K562 (cell line): ENCODE results near the gene MAP3K7CL. TPM values are rescaled to one million over a fixed set of nuclear protein-coding genes. Genes with fewer than 3 reads are reported as not detected.

Experiments
- MYNN ChIP-seq, 2 experiments: sonication (generic); formaldehyde crosslinking in 1 of 2; IDR thresholded peaks; 2 replicates each; pipeline versions ENCODE4 v1.5.0 to v1.6.1; 2016 to 2020; ENCODE audit warnings: antibody characterized with exemption in 1 of 2, missing genetic modification reagents in 1 of 2
- RERE ChIP-seq: sonication (generic); formaldehyde crosslinking; IDR thresholded peaks from 2 replicates; pipeline ENCODE4 v1.8.0; 2023; ENCODE audit warnings: missing genetic modification reagents, mild to moderate bottlenecking, borderline replicate concordance
- TAL1 ChIP-seq: fragments of 450-650 bp; IDR thresholded peaks from 2 replicates; pipeline ENCODE4 v1.6.1; 2016; ENCODE audit warnings: mild to moderate bottlenecking
- ZNF740 ChIP-seq, 3 experiments: fragments of 200-800 bp in 1 of 3; sonication (Bioruptor generic) in 1 of 3; sonication (generic) in 1 of 3; formaldehyde crosslinking in 1 of 3; IDR thresholded peaks; 2 replicates each; pipeline versions ENCODE4 v1.6.1 to v1.8.0; 2016 to 2022; ENCODE audit warnings: mild to moderate bottlenecking in 2 of 3, missing compliant biosample characterization in 2 of 3, missing genetic modification characterization in 2 of 3, missing genetic modification reagents in 1 of 3
- polyA plus RNA-seq, 8 experiments: library from polyadenylated mRNA; depleted of rRNA in 4 of 8; stranded (reverse) in 5 of 8; unstranded in 3 of 8; fragments of >200 nt; fragmentation: Nextera tagmentation in 2 of 8; fragmentation: Illumina TruSeq in 1 of 8; extraction: Ambion mirVana in 2 of 8; extraction: Trizol in 1 of 8; gene quantifications; 2 replicates each; pipeline versions ENCODE4 v1.2.1 to v1.2.3, GENCODE V29; 2011 to 2014; ENCODE audit warnings: inconsistent platforms in 1 of 8, missing spikeins in 1 of 8
- small RNA-seq: library from RNA; depleted of rRNA; stranded (forward); fragments of <200 nt; gene quantifications from one replicate; pipeline ENCODE3, GENCODE V24; 2014
- total RNA-seq, 7 experiments: library from RNA; depleted of rRNA in 6 of 7; stranded (reverse); fragments of >200 nt in 6 of 7; fragmentation: Illumina TruSeq in 2 of 7; extraction: Trizol in 2 of 7; gene quantifications; 2 replicates each; pipeline versions ENCODE4 v1.2.1 to v1.2.3, GENCODE V29; 2011 to 2021; ENCODE audit warnings: low replicate concordance in 1 of 7
- TF ChIP-seq, protein P1 (sequence below), 2 experiments: fragments of 150-350 bp in 1 of 2; IDR thresholded peaks; 2 replicates each; pipeline ENCODE4 v1.6.1; 2012 to 2016; ENCODE audit warnings: low read depth in 2 of 2, low read length in 2 of 2, mild to moderate bottlenecking in 1 of 2, moderate library complexity in 1 of 2

Gene MAP3K7CL
- total and polyA plus RNA-seq, 9 of the 15 experiments (the other 6 are each of a cell fraction or from before 2014, with no cell fraction given): 0.13 to 0.15 (median 0.14) TPM; not detected in 6

- TF ChIP-seq MYNN (IDR thresholded peaks at IDR 0.05) (no peak), MYNN (CRISPR knock-in tag; IDR thresholded peaks at IDR 0.05) (no peak), ZNF740 (CRISPR knock-in tag; IDR thresholded peaks at IDR 0.05) (no peak), ZNF740 (tag; IDR thresholded peaks at IDR 0.05) (no peak), TAL1 (no peak), RERE (no peak)
- TF ChIP-seq, protein P1, sequence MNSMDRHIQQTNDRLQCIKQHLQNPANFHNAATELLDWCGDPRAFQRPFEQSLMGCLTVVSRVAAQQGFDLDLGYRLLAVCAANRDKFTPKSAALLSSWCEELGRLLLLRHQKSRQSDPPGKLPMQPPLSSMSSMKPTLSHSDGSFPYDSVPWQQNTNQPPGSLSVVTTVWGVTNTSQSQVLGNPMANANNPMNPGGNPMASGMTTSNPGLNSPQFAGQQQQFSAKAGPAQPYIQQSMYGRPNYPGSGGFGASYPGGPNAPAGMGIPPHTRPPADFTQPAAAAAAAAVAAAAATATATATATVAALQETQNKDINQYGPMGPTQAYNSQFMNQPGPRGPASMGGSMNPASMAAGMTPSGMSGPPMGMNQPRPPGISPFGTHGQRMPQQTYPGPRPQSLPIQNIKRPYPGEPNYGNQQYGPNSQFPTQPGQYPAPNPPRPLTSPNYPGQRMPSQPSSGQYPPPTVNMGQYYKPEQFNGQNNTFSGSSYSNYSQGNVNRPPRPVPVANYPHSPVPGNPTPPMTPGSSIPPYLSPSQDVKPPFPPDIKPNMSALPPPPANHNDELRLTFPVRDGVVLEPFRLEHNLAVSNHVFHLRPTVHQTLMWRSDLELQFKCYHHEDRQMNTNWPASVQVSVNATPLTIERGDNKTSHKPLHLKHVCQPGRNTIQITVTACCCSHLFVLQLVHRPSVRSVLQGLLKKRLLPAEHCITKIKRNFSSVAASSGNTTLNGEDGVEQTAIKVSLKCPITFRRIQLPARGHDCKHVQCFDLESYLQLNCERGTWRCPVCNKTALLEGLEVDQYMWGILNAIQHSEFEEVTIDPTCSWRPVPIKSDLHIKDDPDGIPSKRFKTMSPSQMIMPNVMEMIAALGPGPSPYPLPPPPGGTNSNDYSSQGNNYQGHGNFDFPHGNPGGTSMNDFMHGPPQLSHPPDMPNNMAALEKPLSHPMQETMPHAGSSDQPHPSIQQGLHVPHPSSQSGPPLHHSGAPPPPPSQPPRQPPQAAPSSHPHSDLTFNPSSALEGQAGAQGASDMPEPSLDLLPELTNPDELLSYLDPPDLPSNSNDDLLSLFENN (IDR thresholded peaks at IDR 0.05; ENCODE audit: low read depth in 2 of 2, low read length in 2 of 2): no peak
Observed at GRCh38 chr21:29224006-29224405, 93.6 kb downstream of the MAP3K7CL start (continued).

Small RNA genes lying within 50 kb of the gene (small RNA-seq; reads per million reads assigned to genes)
- not detected for gene RF00012
- not detected for gene RF00019

Other genes with a start within 250 kb of the MAP3K7CL start
- gene LTN1, start 137.8 kb upstream of the MAP3K7CL start, total RNA-seq (2014; rRNA removed): 19.1 and 19.8 TPM in 2 replicates
- gene LTN1, start 137.8 kb upstream of the MAP3K7CL start, total RNA-seq (2014; rRNA removed; fragmentation: Illumina TruSeq; extraction: Trizol): 49.6 and 60.7 TPM in 2 replicates
- gene LTN1, start 137.8 kb upstream of the MAP3K7CL start, total RNA-seq (2015; rRNA removed; fragmentation: Illumina TruSeq; extraction: Trizol): 39.0 and 40.7 TPM in 2 replicates
- 32.8 and 37.1 TPM in 2 replicates for gene LTN1, start 137.8 kb upstream of the MAP3K7CL start, total RNA-seq (2021)
- 21.8 and 28.7 TPM in 2 replicates for gene LTN1, start 137.8 kb upstream of the MAP3K7CL start, polyA plus RNA-seq (2011; rRNA removed)
- gene LTN1, start 137.8 kb upstream of the MAP3K7CL start, polyA plus RNA-seq (2014; fragmentation: Illumina TruSeq; extraction: Trizol): 23.0 and 29.1 TPM in 2 replicates
- gene LTN1, start 137.8 kb upstream of the MAP3K7CL start, polyA plus RNA-seq (2014; fragmentation: Nextera tagmentation; extraction: Ambion mirVana): 10 to 100 TPM; 16.6 to 21.8 TPM
- 14.6 and 15.7 TPM in 2 replicates for gene LTN1, start 137.8 kb upstream of the MAP3K7CL start, polyA plus RNA-seq (2014; rRNA removed)
- gene RWDD2B, start 111.3 kb upstream of the MAP3K7CL start, total RNA-seq (2014; rRNA removed): 4.6 and 6.4 TPM in 2 replicates
- gene RWDD2B, start 111.3 kb upstream of the MAP3K7CL start, total RNA-seq (2014; rRNA removed; fragmentation: Illumina TruSeq; extraction: Trizol): 11.5 and 13.8 TPM in 2 replicates
- gene RWDD2B, start 111.3 kb upstream of the MAP3K7CL start, total RNA-seq (2015; rRNA removed; fragmentation: Illumina TruSeq; extraction: Trizol): 8.4 and 8.6 TPM in 2 replicates
- 9.8 and 10.3 TPM in 2 replicates for gene RWDD2B, start 111.3 kb upstream of the MAP3K7CL start, total RNA-seq (2021)
- 14.4 and 23.7 TPM in 2 replicates for gene RWDD2B, start 111.3 kb upstream of the MAP3K7CL start, polyA plus RNA-seq (2011; rRNA removed)
- 12.5 and 13.8 TPM in 2 replicates for gene RWDD2B, start 111.3 kb upstream of the MAP3K7CL start, polyA plus RNA-seq (2014; fragmentation: Illumina TruSeq; extraction: Trizol)
- gene RWDD2B, start 111.3 kb upstream of the MAP3K7CL start, polyA plus RNA-seq (2014; fragmentation: Nextera tagmentation; extraction: Ambion mirVana): 10 to 100 TPM; 27.9 to 31.8 TPM
- 12.3 and 14.7 TPM in 2 replicates for gene RWDD2B, start 111.3 kb upstream of the MAP3K7CL start, polyA plus RNA-seq (2014; rRNA removed)
- 38.4 and 39.1 TPM in 2 replicates for gene USP16, start 106.0 kb upstream of the MAP3K7CL start, total RNA-seq (2014; rRNA removed)
- 90.9 and 106 TPM in 2 replicates for gene USP16, start 106.0 kb upstream of the MAP3K7CL start, total RNA-seq (2014; rRNA removed; fragmentation: Illumina TruSeq; extraction: Trizol)
- gene USP16, start 106.0 kb upstream of the MAP3K7CL start, total RNA-seq (2015; rRNA removed; fragmentation: Illumina TruSeq; extraction: Trizol): 77.4 and 85.7 TPM in 2 replicates
- 49.9 and 50.4 TPM in 2 replicates for gene USP16, start 106.0 kb upstream of the MAP3K7CL start, total RNA-seq (2021)
- gene USP16, start 106.0 kb upstream of the MAP3K7CL start, polyA plus RNA-seq (2011; rRNA removed): 37.6 and 45.5 TPM in 2 replicates
- gene USP16, start 106.0 kb upstream of the MAP3K7CL start, polyA plus RNA-seq (2014; fragmentation: Illumina TruSeq; extraction: Trizol): 60.7 and 65.1 TPM in 2 replicates
- gene USP16, start 106.0 kb upstream of the MAP3K7CL start, polyA plus RNA-seq (2014; fragmentation: Nextera tagmentation; extraction: Ambion mirVana): 10 to 100 TPM; 62.8 to 67.4 TPM
- 39.8 and 45.4 TPM in 2 replicates for gene USP16, start 106.0 kb upstream of the MAP3K7CL start, polyA plus RNA-seq (2014; rRNA removed)
- gene CCT8, start 57.0 kb upstream of the MAP3K7CL start, total RNA-seq (2014; rRNA removed): 431 and 451 TPM in 2 replicates
- 677 and 776 TPM in 2 replicates for gene CCT8, start 57.0 kb upstream of the MAP3K7CL start, total RNA-seq (2014; rRNA removed; fragmentation: Illumina TruSeq; extraction: Trizol)
- gene CCT8, start 57.0 kb upstream of the MAP3K7CL start, total RNA-seq (2015; rRNA removed; fragmentation: Illumina TruSeq; extraction: Trizol): 512 and 540 TPM in 2 replicates
- 573 and 579 TPM in 2 replicates for gene CCT8, start 57.0 kb upstream of the MAP3K7CL start, total RNA-seq (2021)
- 523 and 739 TPM in 2 replicates for gene CCT8, start 57.0 kb upstream of the MAP3K7CL start, polyA plus RNA-seq (2011; rRNA removed)
- 701 and 741 TPM in 2 replicates for gene CCT8, start 57.0 kb upstream of the MAP3K7CL start, polyA plus RNA-seq (2014; fragmentation: Illumina TruSeq; extraction: Trizol)
- 1,000 to 10,000 TPM in 1 of 2 experiments, 100 to 1,000 TPM in 1; 705 to 1,153 TPM for gene CCT8, start 57.0 kb upstream of the MAP3K7CL start, polyA plus RNA-seq (2014; fragmentation: Nextera tagmentation; extraction: Ambion mirVana)
- 625 and 647 TPM in 2 replicates for gene CCT8, start 57.0 kb upstream of the MAP3K7CL start, polyA plus RNA-seq (2014; rRNA removed)
- gene BACH1, start 168.3 kb downstream of the MAP3K7CL start, total RNA-seq (2014; rRNA removed): 23.6 and 24.6 TPM in 2 replicates
- 51.7 and 57.7 TPM in 2 replicates for gene BACH1, start 168.3 kb downstream of the MAP3K7CL start, total RNA-seq (2014; rRNA removed; fragmentation: Illumina TruSeq; extraction: Trizol)
- 33.4 and 36.7 TPM in 2 replicates for gene BACH1, start 168.3 kb downstream of the MAP3K7CL start, total RNA-seq (2015; rRNA removed; fragmentation: Illumina TruSeq; extraction: Trizol)
- gene BACH1, start 168.3 kb downstream of the MAP3K7CL start, total RNA-seq (2021): 53.6 and 58.5 TPM in 2 replicates
- gene BACH1, start 168.3 kb downstream of the MAP3K7CL start, polyA plus RNA-seq (2011; rRNA removed): 33.3 and 41.2 TPM in 2 replicates
- gene BACH1, start 168.3 kb downstream of the MAP3K7CL start, polyA plus RNA-seq (2014; fragmentation: Illumina TruSeq; extraction: Trizol): 23.3 and 28.6 TPM in 2 replicates
- gene BACH1, start 168.3 kb downstream of the MAP3K7CL start, polyA plus RNA-seq (2014; fragmentation: Nextera tagmentation; extraction: Ambion mirVana): 10 to 100 TPM; 10.6 to 12.6 TPM
- 14.6 and 15.9 TPM in 2 replicates for gene BACH1, start 168.3 kb downstream of the MAP3K7CL start, polyA plus RNA-seq (2014; rRNA removed)